ENCODE measurements around the gene ARHGEF17. TPM values are rescaled to one million over a fixed set of nuclear protein-coding genes. Genes with fewer than 3 reads are reported as not detected.
A peak's percentile ranks its signal among the peaks of the same experiment; 100 is the strongest.

Gene ARHGEF17
- total and polyA plus RNA-seq, 2 of the 13 experiments (the other 11 are each of a cell fraction or from before 2014, with no cell fraction given), result 10.7 to 28.8 TPM

GRCh38 chr11:73308961-73309919, 1.2 kb downstream of the ARHGEF17 start (continued):
- peak; percentile 53; the same call in 1 of the 2 replicates for TF ChIP-seq ZNF616 (CRISPR knock-in tag; IDR thresholded peaks at IDR 0.05; ENCODE audit: low read depth)
- TF ChIP-seq KMT2A (CRISPR knock-in tag; IDR thresholded peaks at IDR 0.05), result peak; percentile 60; the same call in 1 of the 2 replicates
- TF ChIP-seq ZSCAN12 (CRISPR knock-in tag; IDR thresholded peaks at IDR 0.05), result peak; percentile 89; the same call in 1 of the 2 replicates
- TF ChIP-seq CENPX (CRISPR knock-in tag; IDR thresholded peaks at IDR 0.05), result no peak
- TF ChIP-seq, protein P1, sequence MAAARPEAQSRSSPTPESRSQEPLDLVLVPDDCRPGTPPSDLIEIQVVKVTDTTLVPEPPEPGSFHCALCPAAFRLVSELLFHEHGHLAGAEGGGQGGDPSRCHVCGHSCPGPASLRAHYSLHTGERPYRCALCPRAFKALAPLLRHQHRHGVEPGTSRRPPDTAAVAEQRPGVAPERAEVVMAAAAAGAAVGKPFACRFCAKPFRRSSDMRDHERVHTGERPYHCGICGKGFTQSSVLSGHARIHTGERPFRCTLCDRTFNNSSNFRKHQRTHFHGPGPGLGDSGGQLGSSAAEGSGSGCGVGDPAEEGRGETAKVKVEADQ (CRISPR knock-in tag; IDR thresholded peaks at IDR 0.05; ENCODE audit: borderline replicate concordance), result 0 out of 2 replicates have a peak, but pooled peaks have one; percentile 23
- TF ChIP-seq KDM3A (CRISPR knock-in tag; IDR thresholded peaks at IDR 0.05; ENCODE audit: low read depth), result 0 out of 2 replicates have a peak, but pooled peaks have one; percentile 62
- no peak for TF ChIP-seq IKZF1 (IDR thresholded peaks at IDR 0.05)
- TF ChIP-seq KLF15 (CRISPR knock-in tag; IDR thresholded peaks at IDR 0.05; ENCODE audit: borderline replicate concordance), result peak; percentile 48; the same call in 1 of the 2 replicates
- peak; percentile 76 for TF ChIP-seq HOXA9 (CRISPR knock-in tag; IDR thresholded peaks at IDR 0.05; ENCODE audit: borderline replicate concordance)
- peak; percentile 24; the same call in 1 of the 2 replicates for TF ChIP-seq NAIF1 (CRISPR knock-in tag; IDR thresholded peaks at IDR 0.05; ENCODE audit: borderline replicate concordance)
- TF ChIP-seq ZBTB42 (CRISPR knock-in tag; IDR thresholded peaks at IDR 0.05), result peak; percentile 76; the same call in 1 of the 2 replicates
- TF ChIP-seq GABPB1 (CRISPR knock-in tag; IDR thresholded peaks at IDR 0.05), result peak; percentile 80
- peak; percentile 46; the same call in 1 of the 2 replicates for TF ChIP-seq ZMYM2 (CRISPR knock-in tag; IDR thresholded peaks at IDR 0.05)
- TF ChIP-seq ZNF841 (CRISPR knock-in tag; IDR thresholded peaks at IDR 0.05; ENCODE audit: borderline replicate concordance), result no peak; the same call in 1 of the 2 replicates
- 0 out of 4 replicates have a peak, but pooled peaks of 1 of the 2 experiments have one; percentile 23 for TF ChIP-seq REST (IDR thresholded peaks at IDR 0.05; ENCODE audit: borderline replicate concordance in 1 of 2, low read depth in 1 of 2, low read length in 2 of 2)
- TF ChIP-seq TMF1 (CRISPR knock-in tag; IDR thresholded peaks at IDR 0.05; ENCODE audit: low read depth), result no peak
- TF ChIP-seq NFIB (CRISPR knock-in tag; IDR thresholded peaks at IDR 0.05; ENCODE audit: borderline replicate concordance), result no peak
- TF ChIP-seq RNF2 (conservative IDR thresholded peaks at IDR 0.05; ENCODE audit: low read depth), result no peak; the same call in 1 of the 2 replicates
- no peak for TF ChIP-seq ZKSCAN1 (IDR thresholded peaks at IDR 0.05; ENCODE audit: low read length)
- TF ChIP-seq TSC22D2 (CRISPR knock-in tag; IDR thresholded peaks at IDR 0.05; ENCODE audit: borderline replicate concordance), result 0 out of 2 replicates have a peak, but pooled peaks have one; percentile 37
- no peak for TF ChIP-seq PCBP2 (optimal IDR thresholded peaks at IDR 0.05; ENCODE audit: low read depth, low read length, poor library complexity, severe bottlenecking)
- no peak for TF ChIP-seq ZIK1 (CRISPR knock-in tag; IDR thresholded peaks at IDR 0.05; ENCODE audit: borderline replicate concordance, low read depth)

Measured in HepG2 (cell line).